ENCODE results near the gene MSLN. TPM values are rescaled to one million over a fixed set of nuclear protein-coding genes. Genes with fewer than 3 reads are reported as not detected.

MSLN gene
- total and polyA plus RNA-seq, 2 experiments from 2014 or later, result not detected

DNA sequence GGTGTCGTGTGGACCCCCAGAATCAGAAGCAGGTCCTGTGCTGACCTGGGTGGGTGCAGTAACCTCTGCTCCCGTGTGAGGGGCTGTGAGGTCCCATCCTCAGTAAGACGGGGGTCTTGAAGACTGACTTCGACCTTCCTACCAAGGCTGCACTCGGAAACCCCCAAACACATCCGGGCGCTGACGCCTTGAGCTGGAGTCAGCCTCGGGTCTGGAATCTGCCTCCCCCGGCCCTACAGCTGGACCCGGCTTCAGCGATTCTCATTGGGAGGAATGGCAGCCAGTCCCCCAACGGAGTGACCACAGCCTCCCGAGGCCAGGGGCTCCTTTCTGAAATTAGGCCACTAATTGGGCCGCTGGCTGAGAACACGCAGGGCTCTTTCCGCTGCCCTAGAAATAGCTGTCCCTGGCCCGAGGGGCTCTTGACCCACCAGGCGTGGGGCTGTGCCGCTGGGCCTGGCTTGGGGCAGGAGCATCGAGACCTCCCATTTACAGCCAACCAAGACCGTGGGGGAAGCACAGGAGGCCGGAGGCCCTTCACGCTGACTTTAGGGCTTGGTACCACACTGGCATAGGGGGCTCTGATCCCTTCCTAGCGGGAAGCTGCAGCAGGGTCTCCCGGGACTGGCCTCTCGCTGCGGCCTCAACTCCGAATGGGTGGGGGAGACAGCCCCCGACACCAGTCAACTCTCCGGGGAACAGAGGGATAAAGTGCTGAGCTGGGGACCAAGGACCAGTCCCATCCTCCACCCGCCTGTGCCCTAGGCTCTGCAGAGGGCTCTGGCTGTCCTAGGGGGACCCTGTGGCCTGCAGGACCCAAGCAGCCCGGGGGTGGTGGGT, 42.6 kb downstream of the MSLN start:
- Histone ChIP-seq H3K4me3 (no peak overlapping the region), H3K36me3 (ENCODE audit: low read depth) (no peaks in the 10 kb centered on the region), H3F3A (ENCODE audit: insufficient read depth) (no peaks in the 10 kb centered on the region), H3K79me2 (ENCODE audit: insufficient read depth) (peaks cover 15% of the 10 kb centered on the region; the same call in 1 of the 2 replicates), H3K9me3 (ENCODE audit: low read depth) (no peaks in the 10 kb centered on the region), H3K27me3 (replicated peaks; ENCODE audit: insufficient read depth) (peaks cover 11% of the 10 kb centered on the region), H3K4me2 (ENCODE audit: unreplicated experiment) (no peak overlapping the region), H3K4me1 (ENCODE audit: insufficient read depth) (no peaks in the 10 kb centered on the region), H2AFZ (no peak overlapping the region), H4K20me1 (ENCODE audit: insufficient read depth) (no peaks in the 10 kb centered on the region), H3K27ac (no peak overlapping the region), H3K9me2 (ENCODE audit: insufficient read depth) (no peaks in the 10 kb centered on the region), H3K9ac (no peak overlapping the region)
- 81% methylated on average over 33 of the region's 33 CpGs for WGBS, 2 experiments (ENCODE audit: low coverage in 1 of 2, low lambda C conversion rate in 2 of 2, missing lambda C conversion rate in 2 of 2)
- in situ Hi-C loops (cut with MboI), result loop anchor here (25.0 kb wide), 1 partner anchor 259 kb away; the partner anchor contains the start of gene SSTR5
- no peak for DNase-seq
- TF ChIP-seq EZH2 (IDR thresholded peaks at IDR 0.05; ENCODE audit: insufficient read depth, poor library complexity, severe bottlenecking), result no peak
- TF ChIP-seq EZH2phosphoT487 (IDR thresholded peaks at IDR 0.05; ENCODE audit: insufficient read depth, low read depth), result no peak

DNA sequence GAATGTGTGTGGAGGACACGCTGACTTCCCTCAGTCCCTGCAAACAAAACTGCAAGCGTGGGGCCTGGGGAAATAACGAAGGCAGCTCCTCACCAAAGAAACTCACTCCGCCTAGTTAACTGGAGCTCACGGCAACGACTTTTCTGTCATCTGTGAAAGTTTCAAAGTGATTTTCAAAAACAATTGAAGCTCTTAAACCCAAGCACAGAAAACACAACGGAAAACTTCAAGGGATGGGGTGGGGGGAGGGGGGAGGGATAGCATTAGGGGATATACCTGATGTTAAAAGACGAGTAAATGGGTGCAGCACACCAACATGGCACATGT, 43.2 kb downstream of the MSLN start:
- in situ Hi-C loops (cut with MboI), result loop anchor here (25.0 kb wide), 1 partner anchor 259 kb away; the partner anchor contains the start of gene SSTR5
- Histone ChIP-seq H3K9ac (no peak overlapping the region), H3K9me3 (ENCODE audit: low read depth) (no peaks in the 10 kb centered on the region), H3K4me1 (ENCODE audit: insufficient read depth) (0 out of 2 replicates have a peak, but pooled peaks cover 3% of the 10 kb centered on the region), H3K36me3 (ENCODE audit: low read depth) (no peaks in the 10 kb centered on the region), H3K27me3 (replicated peaks; ENCODE audit: insufficient read depth) (peaks cover 11% of the 10 kb centered on the region), H3K4me2 (ENCODE audit: unreplicated experiment) (no peak overlapping the region), H3F3A (ENCODE audit: insufficient read depth) (no peaks in the 10 kb centered on the region), H3K79me2 (ENCODE audit: insufficient read depth) (peaks cover 19% of the 10 kb centered on the region; the same call in 1 of the 2 replicates), H3K4me3 (no peak overlapping the region), H4K20me1 (ENCODE audit: insufficient read depth) (no peaks in the 10 kb centered on the region), H3K27ac (no peak overlapping the region), H3K9me2 (ENCODE audit: insufficient read depth) (no peaks in the 10 kb centered on the region), H2AFZ (no peak overlapping the region)
- no peak for TF ChIP-seq EZH2 (IDR thresholded peaks at IDR 0.05; ENCODE audit: insufficient read depth, poor library complexity, severe bottlenecking)
- no peak for TF ChIP-seq EZH2phosphoT487 (IDR thresholded peaks at IDR 0.05; ENCODE audit: insufficient read depth, low read depth)
- WGBS, 2 experiments (ENCODE audit: low coverage in 1 of 2, low lambda C conversion rate in 2 of 2, missing lambda C conversion rate in 2 of 2), result 41% methylated on average over 8 of the region's 8 CpGs
- DNase-seq, result no peak

DNA sequence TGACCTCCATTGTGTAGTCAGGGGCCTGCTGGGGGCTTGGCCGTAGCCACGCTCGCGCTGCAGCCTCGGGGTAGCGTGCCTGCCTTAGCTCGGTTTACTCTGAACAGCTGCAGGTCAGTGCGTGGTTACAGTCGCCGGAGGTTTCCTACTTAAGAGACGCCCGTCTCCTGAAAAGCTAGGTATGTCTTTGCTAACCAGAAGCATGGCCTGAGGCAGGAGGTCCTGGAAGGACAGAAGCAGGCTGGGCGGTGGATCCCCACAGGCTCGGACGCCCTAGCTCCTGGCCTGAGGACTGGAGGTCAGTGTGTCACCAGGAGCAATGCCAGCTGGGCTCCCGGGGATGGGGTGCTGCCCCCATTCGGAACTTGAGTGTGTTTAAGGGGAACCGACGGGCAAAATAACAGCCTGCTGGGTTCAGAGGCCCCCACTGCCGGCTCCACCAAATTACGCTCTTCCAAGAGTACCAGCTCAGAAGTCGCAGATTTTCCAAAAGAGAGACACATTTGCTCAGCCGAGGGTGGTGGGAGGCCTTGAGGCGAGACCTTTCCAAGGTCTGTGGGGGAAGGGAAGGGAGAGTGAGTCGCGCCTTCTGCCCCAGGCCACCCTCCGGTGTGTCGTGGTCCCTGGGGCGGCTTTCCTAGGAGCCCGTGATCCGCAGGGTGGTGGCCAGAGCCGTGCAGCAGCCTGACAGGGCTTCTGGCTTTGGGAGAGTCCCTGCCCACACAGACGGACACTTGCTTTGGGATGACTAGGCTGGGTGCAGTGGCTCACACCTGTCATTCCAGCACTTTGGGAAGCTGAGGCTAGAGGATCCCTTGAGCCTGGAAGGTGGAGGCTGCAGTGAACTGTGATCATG, 43.9 kb downstream of the MSLN start:
- Histone ChIP-seq H3K4me1 (ENCODE audit: insufficient read depth) (0 out of 2 replicates have a peak, but pooled peaks cover 3% of the 10 kb centered on the region), H3K9me3 (ENCODE audit: low read depth) (no peaks in the 10 kb centered on the region), H3K4me2 (ENCODE audit: unreplicated experiment) (no peak overlapping the region), H4K20me1 (ENCODE audit: insufficient read depth) (no peaks in the 10 kb centered on the region), H3K9ac (no peak overlapping the region), H2AFZ (no peak overlapping the region), H3K36me3 (ENCODE audit: low read depth) (no peaks in the 10 kb centered on the region), H3K27ac (no peak overlapping the region), H3K9me2 (ENCODE audit: insufficient read depth) (no peaks in the 10 kb centered on the region), H3F3A (ENCODE audit: insufficient read depth) (no peaks in the 10 kb centered on the region), H3K79me2 (ENCODE audit: insufficient read depth) (peaks cover 25% of the 10 kb centered on the region; the same call in 1 of the 2 replicates), H3K27me3 (replicated peaks; ENCODE audit: insufficient read depth) (peaks cover 11% of the 10 kb centered on the region), H3K4me3 (no peak overlapping the region)
- in situ Hi-C loops (cut with MboI), result loop anchor here (25.0 kb wide), 1 partner anchor 258 kb away; the partner anchor contains the start of gene SSTR5
- 57 to 58% methylated on average over 33 of the region's 33 CpGs for WGBS, 2 experiments (ENCODE audit: low coverage in 1 of 2, low lambda C conversion rate in 2 of 2, missing lambda C conversion rate in 2 of 2)
- no peak for DNase-seq
- TF ChIP-seq EZH2phosphoT487 (IDR thresholded peaks at IDR 0.05; ENCODE audit: insufficient read depth, low read depth), result no peak
- no peak for TF ChIP-seq EZH2 (IDR thresholded peaks at IDR 0.05; ENCODE audit: insufficient read depth, poor library complexity, severe bottlenecking)

DNA sequence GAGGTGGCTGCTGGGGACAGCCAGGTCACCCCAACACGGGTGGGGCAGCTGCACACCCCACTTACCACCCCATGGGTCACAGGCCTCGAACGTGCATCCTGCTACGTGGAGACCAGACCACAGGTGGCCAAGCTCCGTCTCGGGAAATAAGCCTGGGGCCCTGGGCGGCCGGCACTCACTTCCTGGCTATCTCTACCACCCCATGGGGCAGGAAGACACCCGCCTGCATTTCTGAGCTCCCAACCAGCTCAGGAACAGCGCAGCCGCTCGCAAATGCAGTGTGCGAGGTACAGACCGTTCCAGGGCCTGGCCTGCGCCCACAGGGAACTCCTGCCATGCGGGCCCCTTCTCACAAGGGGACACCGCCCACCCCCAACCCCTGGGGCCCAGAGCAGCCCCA, 44.9 kb downstream of the MSLN start:
- H3K9ac ChIP-seq, result no peak overlapping the region
- peaks cover 32% of the 10 kb centered on the region; the same call in 1 of the 2 replicates for H3K79me2 ChIP-seq (ENCODE audit: insufficient read depth)
- H3K4me2 ChIP-seq (ENCODE audit: unreplicated experiment), result no peak overlapping the region
- H2AFZ ChIP-seq, result no peak overlapping the region
- no peaks in the 10 kb centered on the region for H3K9me2 ChIP-seq (ENCODE audit: insufficient read depth)
- H3K36me3 ChIP-seq (ENCODE audit: low read depth), result no peaks in the 10 kb centered on the region
- in situ Hi-C loops (cut with MboI), result loop anchor here (25.0 kb wide), 1 partner anchor 257 kb away; the partner anchor contains the start of gene SSTR5
- 84% methylated on average over 13 to 15 of the region's 17 CpGs for WGBS, 2 experiments (ENCODE audit: low coverage in 1 of 2, low lambda C conversion rate in 2 of 2, missing lambda C conversion rate in 2 of 2)
- H3F3A ChIP-seq (ENCODE audit: insufficient read depth), result no peaks in the 10 kb centered on the region
- no peak overlapping the region for H3K4me3 ChIP-seq
- DNase-seq, result no peak
- H3K9me3 ChIP-seq (ENCODE audit: low read depth), result no peaks in the 10 kb centered on the region
- H3K4me1 ChIP-seq (ENCODE audit: insufficient read depth), result 0 out of 2 replicates have a peak, but pooled peaks cover 3% of the 10 kb centered on the region
- H4K20me1 ChIP-seq (ENCODE audit: insufficient read depth), result no peaks in the 10 kb centered on the region
- TF ChIP-seq EZH2phosphoT487 (IDR thresholded peaks at IDR 0.05; ENCODE audit: insufficient read depth, low read depth) (no peak), EZH2 (IDR thresholded peaks at IDR 0.05; ENCODE audit: insufficient read depth, poor library complexity, severe bottlenecking) (no peak)
- H3K27me3 ChIP-seq (replicated peaks; ENCODE audit: insufficient read depth), result peaks cover 5% of the 10 kb centered on the region; the same call in 1 of the 2 replicates
- H3K27ac ChIP-seq, result no peak overlapping the region
